CD4-positive, alpha-beta T cell treated with Interleukin-1 beta for 1 hour (primary cell): ENCODE data around the gene HLA-DPA1.
"Not testable (repeated sequence)": the region's sequence is repeated elsewhere in the genome, so short reads cannot be mapped to it uniquely, and the experiment has no call there.

Experiments used
- DNase-seq, 2 donors: peaks; one replicate each; pipeline ENCODE4 v3.0.0-alpha.2; 2020 to 2022

Gene HLA-DPA1

DNA sequence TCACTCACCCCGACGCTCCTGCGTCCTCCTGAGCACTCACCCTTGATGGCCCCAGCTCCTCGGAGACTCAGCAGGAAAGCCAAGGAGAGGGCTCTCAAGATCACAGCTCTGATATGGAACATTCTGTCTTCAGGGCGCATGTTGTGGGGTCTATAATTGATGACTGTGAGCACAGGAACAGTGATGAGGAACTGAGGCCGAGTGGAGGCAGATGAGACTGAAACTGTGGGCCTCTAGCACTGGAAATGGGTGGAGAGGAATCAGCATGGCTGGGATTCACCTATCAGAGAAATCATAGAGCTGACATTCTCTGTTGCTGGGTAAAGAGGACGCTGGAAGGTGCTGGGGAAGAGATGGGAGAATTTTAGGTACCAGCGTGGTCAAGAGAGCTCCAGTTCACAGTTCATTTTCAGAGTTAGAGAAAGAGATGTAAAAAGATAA, at the start of gene HLA-DPA1:
HLA-DPA1 (minus strand) TSS at position 219 of the 441 bp plus-strand sequence.
- peak; percentile 73 to 79 for DNase-seq

DNA sequence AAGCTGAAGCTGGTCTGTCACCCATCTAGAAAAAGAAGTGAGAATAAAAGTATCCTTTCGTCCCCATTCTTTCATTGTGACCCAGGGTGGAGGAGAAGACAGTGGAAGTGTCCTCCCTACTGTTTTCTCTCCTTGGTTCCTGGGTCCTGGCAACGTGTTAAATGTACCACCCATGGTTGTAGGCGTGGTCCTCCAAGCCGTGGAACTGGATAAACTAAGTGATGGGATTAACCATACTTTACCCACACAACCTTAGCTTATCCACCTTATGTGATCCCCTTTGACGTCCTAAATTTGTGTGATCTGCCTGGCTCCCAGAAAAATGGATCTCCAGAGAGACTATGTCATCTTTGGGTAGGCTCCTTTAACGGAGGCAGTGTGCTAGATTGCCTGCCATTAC, 49.7 kb upstream of the HLA-DPA1 start:
- DNase-seq, result no peak

GRCh38 chr6:33120001-33120400, 46.6 kb upstream of the HLA-DPA1 start:
- no peak for DNase-seq

DNA sequence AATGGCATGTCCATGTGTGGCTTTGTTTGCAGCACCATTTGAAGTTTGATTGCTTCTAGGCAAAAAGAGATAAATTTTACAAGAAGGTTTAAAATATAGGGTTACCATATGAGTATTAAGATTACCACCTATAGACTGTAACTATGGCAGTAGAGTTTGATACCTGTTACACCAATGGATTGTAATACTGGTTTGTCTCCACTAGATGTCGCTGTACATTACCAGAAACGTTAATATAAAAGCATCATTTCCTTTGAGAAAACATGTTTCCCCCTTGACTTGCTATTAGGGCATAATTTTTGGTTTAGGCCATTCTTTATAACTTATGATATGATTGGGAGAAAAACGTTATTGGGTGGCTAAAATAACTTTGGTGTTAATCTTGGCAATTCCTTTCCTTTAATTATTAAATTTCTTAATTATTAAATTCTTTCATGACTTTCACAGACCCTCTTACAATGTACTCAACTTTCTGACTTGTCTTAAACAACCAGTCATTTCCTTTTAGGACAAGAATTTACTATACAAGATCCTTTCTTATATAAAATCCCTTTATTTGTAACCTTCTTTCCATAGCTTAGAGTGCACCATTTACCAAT, 45.2 kb upstream of the HLA-DPA1 start:
- DNase-seq, result peak in 1 of 2 donors; percentile 79

- DNase-seq, result no peak
These were observed 44.4 kb upstream of the HLA-DPA1 start for GRCh38 chr6:33117811-33118277.

DNA sequence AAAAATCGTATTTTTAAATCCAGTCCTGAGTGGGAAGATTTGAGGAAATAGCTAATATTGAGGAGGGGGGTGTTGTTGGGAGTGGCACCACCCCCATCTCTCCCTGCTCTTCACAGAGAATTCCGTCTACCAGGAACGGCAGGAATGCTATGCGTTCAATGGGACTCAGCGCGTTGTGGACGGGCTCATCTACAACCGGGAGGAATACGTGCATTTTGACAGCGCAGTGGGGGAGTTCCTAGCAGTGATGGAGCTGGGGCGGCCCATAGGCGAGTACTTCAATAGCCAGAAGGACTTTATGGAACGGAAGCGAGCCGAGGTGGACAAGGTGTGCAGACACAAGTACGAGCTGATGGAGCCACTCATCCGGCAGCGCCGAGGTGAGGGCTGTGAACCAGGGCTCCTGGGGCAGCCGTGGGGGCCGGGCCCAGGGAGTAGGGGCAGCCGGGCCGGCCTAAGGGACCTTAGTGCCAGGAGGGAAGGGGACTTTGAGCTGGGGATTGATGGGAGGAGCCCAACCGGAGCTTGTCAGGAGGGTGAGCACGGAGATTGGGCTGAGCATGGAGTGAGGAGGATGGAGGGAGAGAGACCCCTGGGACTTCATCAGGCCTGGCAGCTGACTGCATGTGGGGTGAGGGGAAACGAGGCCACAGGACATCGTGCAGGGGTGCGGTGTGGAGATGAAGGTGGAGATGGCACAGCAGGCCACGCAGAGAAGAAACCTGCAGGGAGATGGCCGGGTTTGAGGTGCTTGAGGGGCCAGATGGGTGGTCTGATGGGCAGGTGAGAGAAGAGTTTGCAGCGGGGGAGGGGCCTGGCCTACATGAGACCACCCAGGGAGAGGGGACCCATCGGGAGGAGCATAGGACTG, 43.6 kb upstream of the HLA-DPA1 start:
- DNase-seq, result no peak

DNA sequence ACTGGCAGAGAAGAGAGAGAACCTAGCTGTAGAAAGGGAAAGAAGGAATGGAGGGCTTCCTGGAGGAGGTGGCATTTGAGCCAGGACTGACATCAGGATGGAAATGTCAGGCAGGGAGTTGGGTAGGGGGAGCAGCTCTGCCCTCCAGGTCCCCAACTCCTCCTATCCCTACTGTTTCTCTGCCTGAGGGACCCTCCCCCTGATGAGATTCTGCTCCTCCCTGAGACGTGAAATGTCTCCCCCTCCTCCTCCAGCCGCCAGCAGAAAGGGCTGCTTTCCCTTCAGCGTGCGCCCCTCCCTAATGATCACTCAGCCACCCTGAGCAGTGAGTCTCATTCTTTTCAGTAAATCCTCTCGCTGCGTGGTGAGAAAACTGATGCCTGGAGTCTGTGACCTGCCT, 43.0 kb upstream of the HLA-DPA1 start:
- no peak for DNase-seq

GRCh38 chr6:33114406-33114805, 41.0 kb upstream of the HLA-DPA1 start:
- DNase-seq, result no peak

DNA sequence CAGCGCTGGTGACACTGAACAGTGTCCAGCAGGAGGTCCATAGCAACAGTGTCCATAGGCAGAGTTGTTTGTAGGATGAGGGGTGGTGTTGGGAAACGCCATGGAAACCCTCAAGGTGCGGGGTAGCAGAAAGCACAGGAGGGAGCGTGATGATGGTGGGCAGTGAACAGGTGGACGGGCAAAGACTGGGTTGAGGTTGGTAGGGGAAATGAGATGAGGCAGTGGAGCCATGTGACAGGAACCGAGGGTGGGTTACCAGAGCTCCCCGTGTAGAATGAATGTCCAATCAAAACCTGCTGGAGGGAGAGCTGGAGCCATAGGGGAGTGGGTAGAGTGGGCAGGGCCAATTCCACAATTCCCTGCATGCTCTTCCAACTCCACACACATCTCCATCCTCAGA, 40.3 kb upstream of the HLA-DPA1 start:
- no peak for DNase-seq

GRCh38 chr6:33112148-33112547, 38.7 kb upstream of the HLA-DPA1 start:
- DNase-seq, result peak; percentile 52 to 72

GRCh38 chr6:33108307-33108706, 34.9 kb upstream of the HLA-DPA1 start:
- DNase-seq, result no peak

- DNase-seq, result no peak
These were observed 34.2 kb upstream of the HLA-DPA1 start for GRCh38 chr6:33107641-33108040.

DNA sequence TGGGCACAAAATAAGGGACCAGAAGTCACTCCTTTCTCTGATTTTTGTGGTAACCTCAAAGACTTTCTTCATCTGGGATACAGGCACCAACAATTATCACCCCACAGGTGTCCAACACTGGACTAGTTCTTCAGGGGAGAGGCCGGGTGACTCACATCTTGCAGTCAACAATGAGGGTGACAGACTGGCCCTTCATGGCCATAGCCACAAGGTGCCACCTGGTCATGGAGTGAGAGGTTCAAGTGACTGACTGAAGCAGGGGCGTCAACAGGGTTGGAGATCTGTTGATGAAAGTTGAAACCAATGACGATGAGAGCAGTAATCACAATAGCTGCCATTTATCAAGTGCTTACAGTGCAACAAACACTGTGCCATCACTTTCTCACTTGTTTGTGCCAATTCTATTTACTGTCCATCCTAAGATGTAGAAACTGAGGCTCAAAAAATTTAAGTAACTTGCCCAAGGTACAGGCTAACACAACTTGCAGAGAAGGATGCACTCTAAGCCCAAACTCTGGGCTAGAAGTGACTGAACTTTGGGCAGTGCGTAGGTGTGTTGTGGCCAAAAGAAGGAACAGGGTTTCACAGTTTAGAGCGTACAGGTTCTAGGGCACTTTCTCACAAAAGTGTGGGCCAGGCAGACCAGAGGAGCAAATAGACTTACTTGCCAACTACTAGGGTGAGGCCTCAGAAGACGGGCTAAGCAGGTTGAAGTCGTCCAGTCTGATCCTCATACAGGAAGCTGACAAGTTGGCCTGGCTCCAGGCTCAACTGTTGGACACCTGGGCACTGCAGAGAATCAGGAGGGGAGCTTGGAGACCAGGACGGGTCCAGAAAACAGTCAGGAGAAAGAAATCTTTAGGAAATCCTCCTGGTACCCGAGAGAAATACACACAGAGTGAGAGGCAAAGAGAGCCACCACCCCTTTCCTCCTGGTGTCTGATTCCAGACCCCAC, 32.7 kb upstream of the HLA-DPA1 start:
- no peak for DNase-seq

DNA sequence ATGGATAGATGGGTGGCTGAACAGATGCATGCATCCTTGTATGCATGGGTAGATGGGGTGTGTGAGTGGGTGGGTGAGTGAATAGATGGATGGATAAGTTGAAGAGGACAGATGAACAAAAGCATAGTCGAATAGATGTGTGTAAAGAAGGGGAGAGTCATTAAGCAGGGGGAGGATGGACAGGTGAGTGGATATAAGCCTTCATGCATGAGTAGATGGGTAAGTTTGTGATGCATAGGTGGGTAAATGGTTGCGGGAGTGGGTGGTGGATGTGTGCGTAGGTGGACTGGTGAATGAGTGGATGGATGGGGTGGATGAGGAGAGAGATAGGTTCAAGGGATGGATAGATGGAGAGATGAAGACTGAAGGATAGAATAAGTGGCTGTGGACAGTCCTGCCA, 31.9 kb upstream of the HLA-DPA1 start:
- no peak for DNase-seq

DNA sequence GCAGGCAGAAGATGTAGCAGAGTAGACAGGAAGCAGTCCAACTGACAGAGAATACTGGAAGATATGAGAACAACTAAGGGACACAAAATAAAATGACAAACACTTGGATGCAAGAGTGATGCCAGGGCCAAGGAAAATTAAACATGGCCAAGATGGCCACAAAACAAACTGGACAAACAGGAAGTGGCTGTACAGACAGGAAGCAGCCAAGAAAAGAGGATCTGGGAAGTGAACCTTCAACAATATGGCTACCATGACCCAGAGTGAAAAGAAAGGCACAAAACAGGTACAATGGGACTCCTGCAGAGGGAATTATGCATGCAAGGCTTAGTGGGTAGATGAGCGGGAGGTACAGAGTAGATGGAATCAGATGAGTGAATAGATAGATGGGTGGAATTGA, 31.4 kb upstream of the HLA-DPA1 start:
- no peak for DNase-seq

- DNase-seq, result no peak
These were observed 30.3 kb upstream of the HLA-DPA1 start for GRCh38 chr6:33103776-33104175.

DNA sequence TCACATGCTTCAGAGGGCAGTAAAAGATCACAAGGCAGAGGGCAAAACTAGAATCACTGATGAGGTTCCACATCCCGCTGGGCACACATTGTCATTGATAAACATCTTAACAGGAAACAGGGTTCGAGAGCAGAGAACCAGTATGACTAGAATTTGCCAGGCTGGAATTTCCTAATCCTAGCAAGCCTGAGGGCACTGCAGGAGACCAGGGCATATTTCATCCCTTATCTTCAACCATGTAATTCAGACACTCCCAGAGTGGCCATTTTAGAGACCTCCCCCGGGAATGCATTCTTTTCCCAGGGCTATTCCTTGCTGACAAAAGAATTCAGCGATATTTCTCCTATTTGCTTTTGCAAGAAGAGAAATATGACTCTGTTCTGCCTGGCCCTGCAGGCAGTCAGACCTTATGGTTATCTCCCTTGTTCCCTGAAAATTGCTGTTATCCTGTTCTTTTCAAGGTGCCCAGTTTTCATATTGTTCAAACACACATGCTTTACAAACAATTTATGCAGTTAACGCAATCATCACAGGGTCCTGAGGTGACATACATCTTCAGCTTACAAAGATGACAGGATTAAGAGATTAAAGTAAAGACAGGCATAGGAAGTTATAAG, 27.8 kb upstream of the HLA-DPA1 start:
- not testable (repeated sequence) for DNase-seq

- no peak for DNase-seq
These were observed 22.2 kb upstream of the HLA-DPA1 start for GRCh38 chr6:33095681-33096080.

- DNase-seq, result peak in 1 of 2 donors; percentile 38
These were observed 20.4 kb upstream of the HLA-DPA1 start for GRCh38 chr6:33093855-33094254.

- no peak for DNase-seq
These were observed 18.9 kb upstream of the HLA-DPA1 start for GRCh38 chr6:33092385-33092784.

GRCh38 chr6:33091957-33092356, 18.5 kb upstream of the HLA-DPA1 start:
- peak; percentile 57 to 59 for DNase-seq

- no peak for DNase-seq
These were observed 15.6 kb upstream of the HLA-DPA1 start for GRCh38 chr6:33088931-33089620.
